GM18861 (cell line): ENCODE measurements around the gene KRTAP5-7.
"Not testable (repeated sequence)": the region's sequence is repeated elsewhere in the genome, so short reads cannot be mapped to it uniquely, and the experiment has no call there.

Experiments
- ATAC-seq: cut with Tn5 transposase; IDR thresholded peaks from one replicate; pipeline ENCODE4 v1.9.1; 2021; ENCODE audit not compliant: unreplicated experiment

The KRTAP5-7 gene

DNA sequence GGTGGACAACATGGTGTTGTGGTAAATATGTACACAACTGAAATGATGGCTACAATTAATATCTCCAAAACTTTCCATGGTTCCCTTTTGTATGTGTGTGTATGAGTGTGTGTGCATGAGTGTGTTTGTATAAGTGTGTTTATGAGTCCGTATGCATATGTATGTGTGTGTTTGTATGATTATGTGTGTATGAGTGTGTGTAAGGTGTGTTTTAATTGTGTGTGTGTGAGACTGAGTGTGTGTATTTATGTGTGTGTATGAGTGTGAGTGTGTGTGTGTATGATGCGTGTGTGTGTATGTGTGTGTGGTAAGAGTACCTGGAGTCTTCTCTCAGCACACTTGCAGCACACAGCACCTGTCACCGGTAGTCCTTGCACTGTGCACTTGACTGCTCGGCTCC is 29.0 kb downstream of the KRTAP5-7 start:
- ATAC-seq, result no peak

DNA sequence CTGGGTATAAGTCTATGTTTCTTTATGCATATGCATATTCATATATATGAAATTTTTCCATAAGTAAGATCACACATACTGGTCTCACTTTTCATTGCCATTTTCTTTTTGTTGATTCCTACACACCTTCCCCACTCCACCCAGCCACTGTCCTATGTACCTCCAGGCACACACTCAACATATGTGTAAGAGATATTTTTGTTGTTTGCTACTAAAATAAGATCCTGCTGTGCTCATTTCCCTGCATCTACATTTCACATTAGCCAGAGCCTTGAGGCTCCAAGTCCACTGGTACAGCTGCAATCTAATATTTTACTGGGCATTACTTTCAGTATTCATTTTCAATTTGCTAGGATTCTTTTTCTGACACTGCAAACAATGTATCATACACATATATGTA is 30.2 kb downstream of the KRTAP5-7 start:
- ATAC-seq, result no peak

DNA sequence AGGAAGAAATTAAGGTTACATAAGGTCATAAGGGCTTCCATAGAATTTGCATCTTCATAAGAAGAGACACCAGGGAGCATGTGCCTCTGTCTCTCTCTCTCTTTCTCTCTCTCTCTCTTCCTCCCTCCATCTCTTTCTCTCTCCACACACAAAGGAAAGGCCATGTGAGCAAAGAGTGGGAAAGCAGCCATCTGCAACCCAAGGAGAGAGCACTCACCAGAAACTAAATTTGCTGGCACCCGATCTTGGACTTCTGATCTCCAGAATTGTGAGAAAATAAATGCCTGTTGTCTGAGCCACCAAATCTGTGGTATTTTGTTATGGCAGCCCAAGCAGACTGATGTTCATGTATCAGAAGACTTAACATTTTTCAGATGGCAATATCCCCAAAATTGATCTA is 31.9 kb downstream of the KRTAP5-7 start:
- no peak for ATAC-seq

DNA sequence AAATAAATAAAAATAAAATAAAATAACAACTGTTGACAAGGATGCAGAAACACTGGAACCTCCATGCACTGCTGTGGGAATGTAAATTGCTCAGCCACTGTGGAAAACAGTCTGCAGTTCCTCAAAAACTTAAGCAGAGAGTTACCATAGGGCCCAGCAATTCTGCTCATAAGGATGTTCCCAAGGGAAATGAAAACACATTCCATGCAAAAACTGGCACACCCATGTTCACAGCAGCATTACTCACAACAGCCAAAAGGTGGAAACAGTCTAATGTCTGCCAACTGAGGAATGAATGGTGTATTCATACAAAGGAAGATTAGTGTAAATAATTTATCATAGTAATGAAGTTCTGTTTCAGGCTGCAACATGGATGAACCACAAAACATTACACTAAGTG is 35.1 kb downstream of the KRTAP5-7 start:
- no peak for ATAC-seq

DNA sequence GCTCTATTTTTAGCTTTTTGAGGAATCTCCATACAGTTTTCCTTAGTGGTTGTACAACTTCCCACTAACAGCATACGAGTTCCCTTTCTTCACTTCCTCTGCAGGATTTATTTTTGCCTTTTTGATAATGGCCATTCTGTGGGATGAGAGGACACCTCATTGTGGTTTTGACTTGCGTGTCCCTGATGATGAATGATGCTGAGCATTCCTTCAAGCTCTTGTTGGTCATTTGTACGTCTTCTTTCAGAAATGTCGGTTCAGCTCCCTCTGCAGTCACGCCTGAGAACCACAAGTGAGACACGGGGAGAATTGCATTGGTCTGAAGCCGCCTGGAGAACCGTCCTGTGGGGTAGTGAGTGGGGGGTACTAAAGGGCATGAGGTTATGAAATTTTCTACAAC is 36.3 kb downstream of the KRTAP5-7 start:
- ATAC-seq, result no peak

DNA sequence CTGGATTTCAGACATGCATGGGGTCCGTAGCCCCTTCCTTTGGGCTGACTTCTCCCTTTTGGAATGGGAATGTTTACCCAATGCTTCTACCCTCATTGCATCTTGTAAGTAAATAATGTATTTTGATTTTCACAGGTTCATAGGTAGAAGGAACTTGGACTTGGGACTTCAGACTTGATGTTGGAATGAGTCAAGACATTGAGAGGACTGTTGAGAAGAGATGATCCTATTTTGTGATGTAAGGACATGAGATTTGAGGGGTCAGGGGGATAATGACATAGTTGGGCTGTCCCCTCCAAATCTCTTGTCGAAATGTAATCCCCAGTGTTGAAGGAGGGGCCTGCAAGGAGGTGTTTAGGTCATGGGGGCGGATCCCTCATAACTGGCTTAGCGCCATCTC is 37.4 kb downstream of the KRTAP5-7 start:
- ATAC-seq, result no peak

DNA sequence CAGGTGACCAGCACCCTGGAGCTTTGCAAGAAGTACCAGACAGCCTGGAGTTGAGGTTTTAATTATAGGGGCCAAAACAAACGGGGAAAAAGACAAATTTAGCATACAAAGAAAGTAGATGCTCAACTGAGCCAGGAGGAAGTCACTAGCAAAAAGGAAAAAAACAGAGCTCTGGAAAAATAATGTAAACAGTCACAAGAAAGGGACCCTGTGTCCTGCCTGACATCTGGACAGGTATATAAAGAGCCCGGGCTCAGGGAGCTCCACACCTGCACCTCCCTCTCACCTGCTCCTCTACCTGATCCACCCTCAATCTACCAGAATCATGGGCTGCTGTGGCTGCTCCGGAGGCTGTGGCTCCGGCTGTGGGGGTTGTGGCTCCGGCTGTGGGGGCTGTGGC is 38.2 kb downstream of the KRTAP5-7 start, which contains the start of gene KRTAP5-10:
KRTAP5-10 (plus strand) TSS at position 301 of the 400 bp plus-strand sequence; CDS start at position 326, 25 bp downstream.
- no peak for ATAC-seq

DNA sequence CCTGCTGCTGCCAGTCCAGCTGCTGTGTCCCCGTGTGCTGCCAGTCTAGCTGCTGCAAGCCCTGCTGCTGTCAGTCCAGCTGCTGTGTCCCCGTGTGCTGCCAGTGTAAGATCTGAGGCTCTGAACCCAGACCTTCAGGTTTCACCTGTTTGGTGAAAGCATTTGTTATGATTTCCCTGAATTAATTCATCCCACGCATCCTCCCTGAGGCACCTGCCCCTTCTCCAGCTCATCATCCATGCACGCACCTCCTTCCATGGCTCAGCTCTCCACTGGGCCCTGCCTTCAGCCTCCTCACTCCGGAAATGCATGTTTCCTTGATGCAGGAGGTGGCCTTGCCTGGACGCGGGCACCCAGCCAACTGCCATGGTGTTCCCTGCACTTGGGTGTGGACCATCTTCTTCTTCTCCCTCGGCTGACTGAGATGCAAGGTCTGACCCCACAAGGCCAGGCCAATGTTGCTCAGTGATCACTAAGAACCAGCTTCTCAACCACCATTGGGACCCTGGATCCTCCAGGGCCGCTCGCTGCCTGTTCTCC is 39.1 kb downstream of the KRTAP5-7 start:
- no peak for ATAC-seq

DNA sequence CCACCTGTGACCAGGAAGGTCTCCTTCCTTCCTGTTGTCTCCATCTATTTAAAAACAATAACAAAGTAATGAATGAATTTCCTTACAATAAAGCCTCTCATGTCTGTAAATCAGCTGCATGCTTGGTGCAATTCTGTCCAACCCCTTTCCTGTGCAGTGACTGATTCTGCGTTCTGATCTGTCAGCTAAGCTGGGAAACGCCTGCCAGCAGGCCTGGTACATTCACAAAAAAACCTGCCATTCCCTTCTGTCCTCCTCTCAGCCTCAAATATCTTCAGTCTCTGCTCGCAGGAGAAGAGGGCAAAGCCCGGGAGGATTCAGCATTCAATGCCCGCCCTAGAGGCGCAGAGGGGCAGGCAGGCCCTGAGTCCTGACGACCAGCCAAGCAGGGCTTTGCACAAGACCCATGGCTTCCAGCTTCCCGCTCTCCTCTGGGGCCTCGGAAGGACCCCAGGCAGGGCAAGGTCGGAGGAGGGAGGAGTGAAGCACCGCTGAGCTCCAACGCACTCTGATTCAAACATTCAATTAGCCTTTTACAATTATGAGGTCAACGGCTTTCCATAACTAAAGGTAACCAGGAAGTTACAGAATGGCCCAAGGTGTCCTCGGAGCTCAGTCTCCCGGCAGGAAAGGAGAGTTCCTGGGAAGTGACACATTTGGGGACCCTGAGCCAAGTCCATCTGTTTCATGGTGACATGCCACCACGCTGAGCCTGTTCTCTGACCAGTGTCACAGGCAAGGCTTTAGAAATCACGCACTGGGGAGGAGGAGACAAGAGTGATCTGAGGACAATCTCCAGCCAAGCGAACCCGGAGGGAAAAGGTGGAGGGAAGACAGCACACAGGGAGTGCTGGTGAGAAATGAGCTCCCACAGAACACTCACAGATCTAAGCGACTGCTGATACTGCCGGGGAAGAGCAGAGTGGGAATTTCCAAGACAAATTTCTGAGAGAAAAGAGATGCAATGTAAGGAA is 39.8 kb downstream of the KRTAP5-7 start:
- not testable (repeated sequence) for ATAC-seq

DNA sequence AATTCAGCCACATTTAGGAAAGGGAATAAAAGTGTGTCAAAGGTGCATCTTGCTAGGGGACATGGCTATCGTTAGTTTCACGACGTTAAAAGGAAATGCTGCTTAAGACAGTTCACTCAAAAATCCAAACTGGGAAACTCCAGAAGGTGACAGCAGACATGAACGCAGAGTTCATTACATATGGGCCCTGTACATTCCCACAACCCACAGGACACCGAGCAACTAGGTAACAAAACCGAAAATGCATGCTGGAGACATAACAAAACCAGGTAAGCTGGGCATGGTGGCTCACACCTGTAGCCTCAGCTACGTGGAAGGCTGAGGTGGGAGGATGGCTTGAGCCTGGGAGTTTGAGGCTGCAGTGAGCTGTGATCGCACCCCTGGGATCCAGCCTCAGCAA is 40.6 kb downstream of the KRTAP5-7 start:
- ATAC-seq, result not testable (repeated sequence)

DNA sequence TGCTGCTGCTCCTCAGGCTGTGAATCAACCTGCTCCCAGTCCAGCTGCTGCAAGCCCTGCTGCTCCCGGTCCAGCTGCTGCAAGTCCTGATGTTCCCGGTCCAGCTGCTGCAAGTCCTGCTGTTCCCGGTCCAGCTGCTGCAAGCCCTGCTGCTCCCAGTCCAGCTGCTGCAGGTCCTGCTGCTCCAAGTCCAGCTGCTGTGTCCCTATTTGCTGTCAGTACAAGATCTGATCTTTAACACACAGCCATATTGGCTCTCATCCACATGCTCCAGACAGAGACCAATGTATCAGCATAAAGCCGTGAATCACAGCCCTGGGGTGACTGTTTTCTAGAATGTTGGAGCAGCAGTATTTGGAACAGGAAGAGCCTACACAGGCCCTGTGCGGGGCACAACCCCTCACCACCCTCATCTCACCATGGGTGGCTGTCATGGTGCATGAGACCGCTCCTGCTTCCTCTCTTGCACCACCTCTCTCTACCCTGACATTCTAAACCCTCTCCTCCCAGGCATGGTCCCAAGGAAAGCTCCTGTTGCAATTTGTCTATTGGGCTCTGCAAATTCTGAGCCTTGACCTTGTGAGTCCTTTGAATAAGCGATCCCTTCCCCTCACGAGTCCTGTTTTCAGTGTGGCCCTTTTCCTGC is 41.8 kb downstream of the KRTAP5-7 start:
- no peak for ATAC-seq

DNA sequence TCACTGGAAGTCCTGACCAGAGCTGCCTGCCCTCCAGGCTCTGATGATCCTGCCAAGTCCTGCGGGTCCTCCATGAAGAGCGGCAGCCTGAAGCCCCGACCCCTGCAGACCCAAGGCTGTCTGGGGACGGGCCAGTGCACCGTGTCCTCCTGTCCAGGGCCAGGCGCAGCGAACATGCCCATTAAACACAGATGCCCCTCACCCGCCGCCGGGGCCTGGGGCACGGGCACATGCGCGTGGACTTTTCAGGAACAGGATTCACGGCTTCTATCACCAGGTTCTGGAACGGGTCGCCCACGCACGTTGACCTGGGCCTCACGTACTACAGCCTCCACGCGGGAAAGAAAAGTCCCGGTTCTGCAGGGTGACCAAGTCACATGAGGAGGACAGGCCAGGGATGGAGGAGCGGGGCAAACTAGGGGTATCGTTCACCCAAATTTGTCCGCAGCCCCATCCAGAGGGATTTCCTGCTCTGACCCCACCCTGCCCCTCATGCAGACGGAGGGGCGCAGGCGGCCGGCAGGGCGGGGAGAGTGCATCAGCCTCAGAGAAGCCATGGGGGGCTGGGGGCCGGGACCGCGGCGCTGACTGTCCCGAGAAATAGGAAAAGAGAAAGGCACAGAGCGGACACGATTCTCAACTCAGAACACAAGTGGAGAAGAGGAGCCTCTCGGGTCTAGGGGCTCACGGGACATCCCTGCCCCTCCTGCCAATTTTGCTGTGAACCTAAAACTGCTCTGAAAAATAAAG is 44.2 kb downstream of the KRTAP5-7 start:
- not testable (repeated sequence) for ATAC-seq

DNA sequence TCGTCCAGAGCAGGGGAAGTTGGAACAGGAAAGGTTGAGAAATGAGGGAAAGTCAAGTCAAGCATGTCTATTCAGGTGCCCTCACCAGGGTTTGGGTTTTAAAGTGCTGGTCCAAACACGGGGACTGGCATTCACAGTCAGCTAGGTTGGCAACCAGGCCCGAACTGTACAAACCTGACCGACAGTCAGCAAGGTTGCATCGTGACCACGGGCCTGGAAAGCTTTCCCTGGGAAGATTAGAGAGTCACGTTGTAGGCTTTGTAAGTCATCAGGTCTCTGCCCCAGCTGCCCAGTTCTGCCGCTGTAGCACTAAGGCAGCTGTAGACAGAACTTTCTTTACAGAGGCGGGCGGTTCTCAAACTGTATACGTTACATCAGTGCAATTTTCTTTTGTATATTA is 45.7 kb downstream of the KRTAP5-7 start:
- ATAC-seq, result no peak

DNA sequence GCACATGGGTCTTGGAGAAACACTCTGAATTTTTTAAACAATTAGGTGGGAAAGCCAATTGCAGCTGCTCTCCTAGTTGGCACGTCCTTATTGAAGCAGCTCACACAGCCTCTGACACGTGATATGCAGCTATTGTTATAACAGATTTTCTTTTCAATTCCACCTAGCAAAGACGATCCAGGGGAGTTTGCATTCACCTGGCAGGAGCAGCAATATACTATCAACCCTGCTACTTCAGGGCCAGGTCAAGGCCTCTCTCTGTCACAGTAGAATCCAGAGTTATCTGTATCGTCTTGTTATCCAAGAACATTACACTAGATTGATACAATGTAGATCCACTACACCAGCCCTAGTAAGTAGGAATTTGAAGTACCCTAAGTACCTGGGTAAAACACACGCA is 47.4 kb downstream of the KRTAP5-7 start:
- ATAC-seq, result no peak

DNA sequence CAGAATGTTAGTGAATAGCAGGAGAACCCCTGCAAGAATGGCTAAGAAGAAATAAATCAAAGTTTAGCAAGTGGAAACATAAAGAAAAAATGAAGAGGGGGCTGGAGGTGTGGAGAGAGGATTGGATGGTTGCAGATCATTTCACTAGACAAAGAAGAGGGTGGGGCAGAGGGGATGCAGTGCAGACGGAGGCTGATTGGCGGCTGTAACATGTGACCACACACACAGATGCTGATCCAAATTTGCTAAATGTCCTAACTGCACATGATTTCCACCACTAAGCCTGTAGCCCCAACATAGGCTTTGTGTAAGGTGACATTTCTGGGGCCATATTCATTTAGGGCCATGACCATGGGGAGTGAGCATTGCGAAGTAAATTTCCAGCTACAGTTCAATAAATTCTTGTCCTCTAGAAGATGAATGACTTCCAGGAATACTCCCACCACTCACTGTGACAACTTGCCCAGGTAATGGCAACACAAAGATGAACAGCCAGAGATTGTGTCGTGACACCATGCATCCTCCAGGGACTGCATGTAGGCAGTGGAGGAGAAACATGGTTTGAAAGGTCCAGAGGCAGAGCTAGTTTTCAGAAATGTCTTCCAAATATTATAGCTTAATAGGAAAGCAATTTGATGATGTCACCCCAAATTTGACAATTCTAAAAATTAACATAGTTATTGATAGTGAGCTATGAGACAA is 48.8 kb downstream of the KRTAP5-7 start:
- ATAC-seq, result no peak

DNA sequence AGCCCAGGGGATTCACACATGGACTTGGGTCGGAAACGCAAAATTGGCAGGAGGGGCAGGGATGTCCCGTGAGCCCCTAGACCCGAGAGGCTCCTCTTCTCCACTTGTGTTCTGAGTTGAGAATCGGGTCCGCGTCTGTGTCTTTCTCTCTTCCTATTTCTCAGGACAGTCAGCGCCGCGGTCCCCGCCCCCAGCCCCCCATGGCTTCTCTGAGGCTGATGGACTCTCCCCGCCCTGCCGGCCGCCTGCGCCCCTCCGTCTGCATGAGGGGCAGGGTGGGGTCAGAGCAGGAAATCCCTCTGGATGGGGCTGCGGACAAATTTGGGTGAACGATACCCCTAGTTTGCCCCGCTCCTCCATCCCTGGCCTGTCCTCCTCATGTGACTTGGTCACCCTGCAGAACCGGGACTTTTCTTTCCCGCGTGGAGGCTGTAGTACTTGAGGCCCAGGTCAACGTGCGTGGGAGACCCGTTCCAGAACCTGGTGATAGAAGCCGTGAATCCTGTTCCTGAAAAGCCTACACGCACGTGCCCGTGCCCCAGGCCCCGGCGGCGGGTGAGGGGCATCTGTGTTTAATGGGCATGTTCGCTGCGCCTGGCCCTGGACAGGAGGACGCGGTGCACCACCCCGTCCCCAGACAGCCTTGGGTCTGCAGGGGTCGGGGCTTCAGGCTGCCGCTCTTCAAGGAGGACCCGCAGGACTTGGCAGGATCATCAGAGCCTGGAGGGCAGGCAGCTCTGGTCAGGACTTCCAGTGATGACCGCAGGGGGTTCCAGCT is 49.8 kb downstream of the KRTAP5-7 start:
- ATAC-seq, result not testable (repeated sequence)

DNA sequence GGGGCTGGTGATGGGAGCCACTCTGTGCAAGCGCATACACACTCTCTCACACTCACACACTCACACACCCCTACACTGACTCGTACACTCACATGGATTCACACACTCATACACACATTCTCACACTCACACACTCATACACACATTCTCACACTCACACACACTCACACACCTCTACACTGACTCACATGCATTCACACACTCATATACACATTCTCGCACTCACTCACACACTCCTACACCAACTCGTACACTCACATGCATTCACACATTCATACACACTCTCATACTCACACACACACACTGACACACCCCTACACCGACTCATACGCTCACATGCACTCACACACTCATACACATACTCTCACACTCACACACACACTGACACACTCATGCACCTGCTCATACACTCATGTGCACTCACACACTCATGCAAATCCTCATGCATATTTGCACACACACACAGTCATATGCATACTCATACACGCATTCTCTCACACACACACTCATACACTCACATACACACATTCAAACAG is 50.5 kb downstream of the KRTAP5-7 start:
- ATAC-seq, result no peak
